ENCODE data around the gene FXYD2. TPM values are rescaled to one million over a fixed set of nuclear protein-coding genes. Genes with fewer than 3 reads are reported as not detected.

The FXYD2 gene
- total and polyA plus RNA-seq, 2 of the 4 experiments (the other 2 are of a cell fraction) = 0.09 TPM; not detected in 1

GRCh38 chr11:117841551-117842031, 17.0 kb upstream of the FXYD2 start:
- Histone ChIP-seq H2AK5ac (ENCODE audit: low read depth, low read length) (no peak overlapping the region), H2BK15ac (ENCODE audit: low read depth, low read length) (no peak overlapping the region), H3K27ac (ENCODE audit: insufficient read depth, low read length) (no peak overlapping the region), H3K56ac (ENCODE audit: extremely low read depth, insufficient read depth, low read length) (no peak overlapping the region), H3K18ac (ENCODE audit: low read depth, low read length) (no peak overlapping the region), H3K14ac (replicated peaks; ENCODE audit: low read depth, low read length) (no peak overlapping the region), H2BK5ac (ENCODE audit: low read depth, low read length, poor library complexity, severe bottlenecking) (no peak overlapping the region), H3K79me1 (ENCODE audit: low read depth in 1 of 2, low read length in 2 of 2) (no peaks in the 10 kb centered on the region), H3K4me2 (ENCODE audit: low read depth, low read length) (no peak overlapping the region), H4K8ac (ENCODE audit: low read depth in 2 of 2, low read length in 2 of 2) (no peak overlapping the region), H2AFZ (replicated peaks; ENCODE audit: low read length, poor library complexity) (no peak overlapping the region), H4K91ac (ENCODE audit: insufficient read depth, low read depth, low read length) (no peak overlapping the region), H3K9me3 (ENCODE audit: control insufficient read depth, insufficient read depth, low read length) (no peaks in the 10 kb centered on the region), H3K4me1 (ENCODE audit: control insufficient read depth, insufficient read depth, low read length) (no peaks in the 10 kb centered on the region), H3K9ac (ENCODE audit: low read depth, low read length) (no peak overlapping the region), H4K5ac (ENCODE audit: low read depth, low read length) (no peak overlapping the region), H2BK20ac (ENCODE audit: low read depth, low read length) (no peak overlapping the region), H2BK120ac (ENCODE audit: low read depth, low read length) (no peak overlapping the region), H4K20me1 (ENCODE audit: insufficient read depth, low read length) (no peaks in the 10 kb centered on the region), H3K36me3 (ENCODE audit: control insufficient read depth, insufficient read depth, low read length) (no peaks in the 10 kb centered on the region), H3K9me1 (ENCODE audit: insufficient read depth, low read length) (no peaks in the 10 kb centered on the region), H3K23ac (ENCODE audit: low read depth, low read length) (no peak overlapping the region), H3K4ac (ENCODE audit: low read depth, low read length) (no peak overlapping the region), H3K4me3 (ENCODE audit: insufficient read depth, low read depth, low read length) (no peak overlapping the region), H3K27me3 (ENCODE audit: control insufficient read depth, insufficient read depth, low read length) (peaks cover 20% of the 10 kb centered on the region), H2AK9ac (replicated peaks; ENCODE audit: low read depth, low read length, poor library complexity) (peak overlapping the region; percentile 5)
- intact Hi-C loops (cut with micrococcal nuclease) (no loop called here), dilution Hi-C loops (cut with HindIII; ENCODE audit: low sequenced_read_pairs, unreplicated experiment) (no loop called here), in situ Hi-C loops (cut with MboI; ENCODE audit: low sequenced_read_pairs) (loop anchor here (5.0 kb wide), 1 partner anchor 106 kb away; no protein-coding TSS in a partner anchor)
- TF ChIP-seq RFX5 (IDR thresholded peaks at IDR 0.05; ENCODE audit: low read depth, low read length) (no peak), CHD1 (IDR thresholded peaks at IDR 0.05; ENCODE audit: low read depth, low read length) (no peak), FOS (IDR thresholded peaks at IDR 0.05; ENCODE audit: low read depth, low read length) (no peak), MAFK (IDR thresholded peaks at IDR 0.05; ENCODE audit: low read depth, low read length) (no peak), RCOR1 (IDR thresholded peaks at IDR 0.05; ENCODE audit: insufficient replicate concordance, low read length) (no peak), RAD21 (IDR thresholded peaks at IDR 0.05; ENCODE audit: low read length) (no peak), POLR2A (IDR thresholded peaks at IDR 0.05; ENCODE audit: low read depth, low read length) (no peak), NFE2L2 (IDR thresholded peaks at IDR 0.05; ENCODE audit: low read depth, low read length) (no peak), USF2 (IDR thresholded peaks at IDR 0.05; ENCODE audit: low read depth, low read length) (no peak), CTCF (conservative IDR thresholded peaks at IDR 0.05; ENCODE audit: low read depth, low read length) (no peak), ELK1 (IDR thresholded peaks at IDR 0.05; ENCODE audit: borderline replicate concordance, low read depth, low read length) (no peak), MAZ (IDR thresholded peaks at IDR 0.05; ENCODE audit: borderline replicate concordance, low read depth, low read length) (no peak), MXI1 (IDR thresholded peaks at IDR 0.05; ENCODE audit: borderline replicate concordance, low read depth, low read length) (no peak), SMC3 (IDR thresholded peaks at IDR 0.05; ENCODE audit: low read depth, low read length) (no peak), CEBPB (IDR thresholded peaks at IDR 0.05; ENCODE audit: low read depth, low read length) (no peak), BHLHE40 (IDR thresholded peaks at IDR 0.05; ENCODE audit: low read depth, low read length) (no peak)
- ATAC-seq (ENCODE audit: low read depth) = no peak
- no peak for DNase-seq
- ChIA-PET CTCF (interaction anchor here (0.6 to 2.4 kb wide), 3 partner anchors 9 to 106 kb away, joined by 3 to 12 read pairs (median 3); no protein-coding TSS in a partner anchor), POLR2A (ENCODE audit: unreplicated experiment) (no interaction called here)
- no TSS peak for BruUV-seq (replicated peaks)
- WGBS, 2 experiments (ENCODE audit: extremely low coverage in 2 of 2, insufficient read length in 1 of 2) = 100% methylated on average over 1 of the region's 7 CpGs; no CpG with 5 or more reads in 1 of the 2 experiments

All from IMR-90 (cell line).